H1 (cell line): ENCODE results near the gene ADCY2. TPM values are rescaled to one million over a fixed set of nuclear protein-coding genes. Genes with fewer than 3 reads are reported as not detected.

Experiments
- CEBPB ChIP-seq: IDR thresholded peaks from 2 replicates; pipeline ENCODE4 v1.6.1; 2012; ENCODE audit warnings: low read depth, low read length
- CHD1 ChIP-seq: IDR thresholded peaks from 2 replicates; pipeline ENCODE4 v1.6.1; 2012; ENCODE audit warnings: low read depth, low read length, improper control_type of control experiment
- CREB1 ChIP-seq: IDR thresholded peaks from 2 replicates; pipeline ENCODE4 v1.6.1; 2012; ENCODE audit warnings: inconsistent platforms
- GABPA ChIP-seq: IDR thresholded peaks from 2 replicates; pipeline ENCODE4 v1.6.1; 2011; ENCODE audit warnings: mild to moderate bottlenecking, low read length, moderate library complexity, borderline replicate concordance; ENCODE audit not compliant: insufficient read depth
- MAFK ChIP-seq: IDR thresholded peaks from 2 replicates; pipeline ENCODE4 v1.6.1; 2012; ENCODE audit warnings: low read depth, mild to moderate bottlenecking, improper control_type of control experiment, low read length
- RFX5 ChIP-seq: IDR thresholded peaks from 2 replicates; pipeline ENCODE4 v1.6.1; 2011; ENCODE audit warnings: low read depth, low read length, improper control_type of control experiment, borderline replicate concordance
- SP4 ChIP-seq: IDR thresholded peaks from 2 replicates; pipeline ENCODE4 v1.6.1; 2012; ENCODE audit warnings: low read length, inconsistent platforms
- polyA plus RNA-seq, 7 experiments: library from polyadenylated mRNA; depleted of rRNA in 3 of 7; stranded (reverse) in 5 of 7; unstranded in 2 of 7; fragments of >200 nt in 5 of 7; fragments of 200-250 nt in 2 of 7; gene quantifications; 1 replicate in 5 of 7; 2 replicates in 1 of 7; 4 replicates in 1 of 7; pipeline versions ENCODE4 v1.2.1 to v1.2.3, GENCODE V29; 2011 to 2013; ENCODE audit warnings: missing spikeins in 2 of 7, mixed read lengths in 2 of 7
- total RNA-seq: library from RNA; stranded (reverse); fragmentation: NEBNext Ultra II Directional; extraction: Animal tissue kit (Norgen Biotek cat#: 25700); gene quantifications from 2 replicates; pipeline ENCODE4 v1.2.1, GENCODE V29; 2021
- TF ChIP-seq, protein P1 (sequence below): fragments of 300-600 bp; sonication (generic); IDR thresholded peaks from 2 replicates; pipeline ENCODE4 v1.7.1; 2012; ENCODE audit warnings: low read length, moderate library complexity, mild to moderate bottlenecking, inconsistent platforms; ENCODE audit not compliant: insufficient replicate concordance
- TF ChIP-seq, protein P2 (sequence below): IDR thresholded peaks from 2 replicates; pipeline ENCODE4 v1.6.1; 2011; ENCODE audit warnings: low read length, improper control_type of control experiment
- TF ChIP-seq, protein P3 (sequence below): IDR thresholded peaks from 2 replicates; pipeline ENCODE4 v1.6.1; 2011; ENCODE audit warnings: low read depth, mild to moderate bottlenecking, low read length; ENCODE audit not compliant: insufficient read depth

ADCY2 gene
- total and polyA plus RNA-seq, 2 of the 8 experiments (the other 6 are each of a cell fraction or from before 2014, with no cell fraction given) = 35.8 to 122 TPM

DNA sequence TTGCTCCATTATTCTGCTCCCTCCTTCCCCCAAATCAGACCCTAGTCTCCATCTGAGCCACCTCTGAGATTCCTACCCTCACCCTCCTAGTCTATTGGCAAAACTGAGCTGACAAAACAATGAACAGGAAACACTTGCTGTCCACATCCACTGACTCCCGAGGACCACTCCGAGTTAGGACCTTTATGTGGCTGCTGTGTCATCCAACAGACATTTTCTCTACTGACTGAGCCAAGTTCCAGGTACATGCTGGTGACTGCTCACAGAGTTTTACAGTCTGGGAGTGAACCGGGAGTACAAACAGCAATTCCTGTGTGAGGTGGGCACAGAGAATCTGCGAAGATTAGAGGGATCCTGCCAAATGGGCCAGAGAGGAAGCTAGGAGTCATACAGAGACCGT, 415.8 kb downstream of the ADCY2 start (continued):
- TF ChIP-seq, protein P1, sequence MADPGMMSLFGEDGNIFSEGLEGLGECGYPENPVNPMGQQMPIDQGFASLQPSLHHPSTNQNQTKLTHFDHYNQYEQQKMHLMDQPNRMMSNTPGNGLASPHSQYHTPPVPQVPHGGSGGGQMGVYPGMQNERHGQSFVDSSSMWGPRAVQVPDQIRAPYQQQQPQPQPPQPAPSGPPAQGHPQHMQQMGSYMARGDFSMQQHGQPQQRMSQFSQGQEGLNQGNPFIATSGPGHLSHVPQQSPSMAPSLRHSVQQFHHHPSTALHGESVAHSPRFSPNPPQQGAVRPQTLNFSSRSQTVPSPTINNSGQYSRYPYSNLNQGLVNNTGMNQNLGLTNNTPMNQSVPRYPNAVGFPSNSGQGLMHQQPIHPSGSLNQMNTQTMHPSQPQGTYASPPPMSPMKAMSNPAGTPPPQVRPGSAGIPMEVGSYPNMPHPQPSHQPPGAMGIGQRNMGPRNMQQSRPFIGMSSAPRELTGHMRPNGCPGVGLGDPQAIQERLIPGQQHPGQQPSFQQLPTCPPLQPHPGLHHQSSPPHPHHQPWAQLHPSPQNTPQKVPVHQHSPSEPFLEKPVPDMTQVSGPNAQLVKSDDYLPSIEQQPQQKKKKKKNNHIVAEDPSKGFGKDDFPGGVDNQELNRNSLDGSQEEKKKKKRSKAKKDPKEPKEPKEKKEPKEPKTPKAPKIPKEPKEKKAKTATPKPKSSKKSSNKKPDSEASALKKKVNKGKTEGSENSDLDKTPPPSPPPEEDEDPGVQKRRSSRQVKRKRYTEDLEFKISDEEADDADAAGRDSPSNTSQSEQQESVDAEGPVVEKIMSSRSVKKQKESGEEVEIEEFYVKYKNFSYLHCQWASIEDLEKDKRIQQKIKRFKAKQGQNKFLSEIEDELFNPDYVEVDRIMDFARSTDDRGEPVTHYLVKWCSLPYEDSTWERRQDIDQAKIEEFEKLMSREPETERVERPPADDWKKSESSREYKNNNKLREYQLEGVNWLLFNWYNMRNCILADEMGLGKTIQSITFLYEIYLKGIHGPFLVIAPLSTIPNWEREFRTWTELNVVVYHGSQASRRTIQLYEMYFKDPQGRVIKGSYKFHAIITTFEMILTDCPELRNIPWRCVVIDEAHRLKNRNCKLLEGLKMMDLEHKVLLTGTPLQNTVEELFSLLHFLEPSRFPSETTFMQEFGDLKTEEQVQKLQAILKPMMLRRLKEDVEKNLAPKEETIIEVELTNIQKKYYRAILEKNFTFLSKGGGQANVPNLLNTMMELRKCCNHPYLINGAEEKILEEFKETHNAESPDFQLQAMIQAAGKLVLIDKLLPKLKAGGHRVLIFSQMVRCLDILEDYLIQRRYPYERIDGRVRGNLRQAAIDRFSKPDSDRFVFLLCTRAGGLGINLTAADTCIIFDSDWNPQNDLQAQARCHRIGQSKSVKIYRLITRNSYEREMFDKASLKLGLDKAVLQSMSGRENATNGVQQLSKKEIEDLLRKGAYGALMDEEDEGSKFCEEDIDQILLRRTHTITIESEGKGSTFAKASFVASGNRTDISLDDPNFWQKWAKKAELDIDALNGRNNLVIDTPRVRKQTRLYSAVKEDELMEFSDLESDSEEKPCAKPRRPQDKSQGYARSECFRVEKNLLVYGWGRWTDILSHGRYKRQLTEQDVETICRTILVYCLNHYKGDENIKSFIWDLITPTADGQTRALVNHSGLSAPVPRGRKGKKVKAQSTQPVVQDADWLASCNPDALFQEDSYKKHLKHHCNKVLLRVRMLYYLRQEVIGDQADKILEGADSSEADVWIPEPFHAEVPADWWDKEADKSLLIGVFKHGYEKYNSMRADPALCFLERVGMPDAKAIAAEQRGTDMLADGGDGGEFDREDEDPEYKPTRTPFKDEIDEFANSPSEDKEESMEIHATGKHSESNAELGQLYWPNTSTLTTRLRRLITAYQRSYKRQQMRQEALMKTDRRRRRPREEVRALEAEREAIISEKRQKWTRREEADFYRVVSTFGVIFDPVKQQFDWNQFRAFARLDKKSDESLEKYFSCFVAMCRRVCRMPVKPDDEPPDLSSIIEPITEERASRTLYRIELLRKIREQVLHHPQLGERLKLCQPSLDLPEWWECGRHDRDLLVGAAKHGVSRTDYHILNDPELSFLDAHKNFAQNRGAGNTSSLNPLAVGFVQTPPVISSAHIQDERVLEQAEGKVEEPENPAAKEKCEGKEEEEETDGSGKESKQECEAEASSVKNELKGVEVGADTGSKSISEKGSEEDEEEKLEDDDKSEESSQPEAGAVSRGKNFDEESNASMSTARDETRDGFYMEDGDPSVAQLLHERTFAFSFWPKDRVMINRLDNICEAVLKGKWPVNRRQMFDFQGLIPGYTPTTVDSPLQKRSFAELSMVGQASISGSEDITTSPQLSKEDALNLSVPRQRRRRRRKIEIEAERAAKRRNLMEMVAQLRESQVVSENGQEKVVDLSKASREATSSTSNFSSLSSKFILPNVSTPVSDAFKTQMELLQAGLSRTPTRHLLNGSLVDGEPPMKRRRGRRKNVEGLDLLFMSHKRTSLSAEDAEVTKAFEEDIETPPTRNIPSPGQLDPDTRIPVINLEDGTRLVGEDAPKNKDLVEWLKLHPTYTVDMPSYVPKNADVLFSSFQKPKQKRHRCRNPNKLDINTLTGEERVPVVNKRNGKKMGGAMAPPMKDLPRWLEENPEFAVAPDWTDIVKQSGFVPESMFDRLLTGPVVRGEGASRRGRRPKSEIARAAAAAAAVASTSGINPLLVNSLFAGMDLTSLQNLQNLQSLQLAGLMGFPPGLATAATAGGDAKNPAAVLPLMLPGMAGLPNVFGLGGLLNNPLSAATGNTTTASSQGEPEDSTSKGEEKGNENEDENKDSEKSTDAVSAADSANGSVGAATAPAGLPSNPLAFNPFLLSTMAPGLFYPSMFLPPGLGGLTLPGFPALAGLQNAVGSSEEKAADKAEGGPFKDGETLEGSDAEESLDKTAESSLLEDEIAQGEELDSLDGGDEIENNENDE = no peak
- no peak for TF ChIP-seq CHD1
- TF ChIP-seq SP4 = no peak
- TF ChIP-seq RFX5 = no peak
- no peak for TF ChIP-seq MAFK
- TF ChIP-seq GABPA = no peak
- TF ChIP-seq, protein P2, sequence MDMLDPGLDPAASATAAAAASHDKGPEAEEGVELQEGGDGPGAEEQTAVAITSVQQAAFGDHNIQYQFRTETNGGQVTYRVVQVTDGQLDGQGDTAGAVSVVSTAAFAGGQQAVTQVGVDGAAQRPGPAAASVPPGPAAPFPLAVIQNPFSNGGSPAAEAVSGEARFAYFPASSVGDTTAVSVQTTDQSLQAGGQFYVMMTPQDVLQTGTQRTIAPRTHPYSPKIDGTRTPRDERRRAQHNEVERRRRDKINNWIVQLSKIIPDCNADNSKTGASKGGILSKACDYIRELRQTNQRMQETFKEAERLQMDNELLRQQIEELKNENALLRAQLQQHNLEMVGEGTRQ = no peak
- no peak for TF ChIP-seq CREB1
- TF ChIP-seq CEBPB = no peak
- TF ChIP-seq, protein P3, sequence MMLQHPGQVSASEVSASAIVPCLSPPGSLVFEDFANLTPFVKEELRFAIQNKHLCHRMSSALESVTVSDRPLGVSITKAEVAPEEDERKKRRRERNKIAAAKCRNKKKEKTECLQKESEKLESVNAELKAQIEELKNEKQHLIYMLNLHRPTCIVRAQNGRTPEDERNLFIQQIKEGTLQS = no peak
